GM12891 (cell line): ENCODE data around the gene SLC27A1.

Source experiments
- DNase-seq: peaks from one replicate; pipeline ENCODE4 v3.0.0; 2011; ENCODE audit warnings: low spot score; ENCODE audit not compliant: insufficient read length
- FAIRE-seq: peaks from 2 replicates; lab custom pipeline; 2011; peaks lifted over from hg19 to GRCh38; lab: Jason Lieb, UNC
- PAX5 ChIP-seq: IDR thresholded peaks from 2 replicates; pipeline ENCODE4 v1.6.1; 2011; ENCODE audit warnings: low read length, moderate library complexity, mild to moderate bottlenecking; ENCODE audit not compliant: insufficient read depth, severe bottlenecking
- POLR2A ChIP-seq: IDR thresholded peaks from 2 replicates; pipeline ENCODE4 v1.6.1; 2011; ENCODE audit warnings: low read depth, low read length, control low read depth
- POLR2AphosphoS5 ChIP-seq: IDR thresholded peaks from 2 replicates; pipeline ENCODE4 v1.6.1; 2011; ENCODE audit warnings: low read depth, low read length, control low read depth
- POU2F2 ChIP-seq: IDR thresholded peaks from 2 replicates; pipeline ENCODE4 v1.6.1; 2011; ENCODE audit warnings: low read depth, mild to moderate bottlenecking, control low read depth, low read length, moderate library complexity
- SPI1 ChIP-seq: IDR thresholded peaks from 2 replicates; pipeline ENCODE4 v1.6.1; 2011; ENCODE audit warnings: low read depth, low read length, control low read depth
- TAF1 ChIP-seq: IDR thresholded peaks from 2 replicates; pipeline ENCODE4 v1.6.1; 2011; ENCODE audit warnings: low read depth, low read length, control low read depth

Gene SLC27A1

GRCh38 chr19:17441241-17442021 lies 28.9 kb upstream of the SLC27A1 start:
- DNase-seq = no peak
- FAIRE-seq = peak; percentile 85
- no peak for TF ChIP-seq POLR2A
- TF ChIP-seq TAF1 = no peak
- TF ChIP-seq POU2F2 = no peak
- no peak for TF ChIP-seq SPI1
- TF ChIP-seq PAX5 = no peak

GRCh38 chr19:17445526-17446165 lies 24.7 kb upstream of the SLC27A1 start:
- no peak for FAIRE-seq
- DNase-seq = no peak
- TF ChIP-seq SPI1 (no peak), POLR2A (no peak), TAF1 (no peak), PAX5 (no peak), POLR2AphosphoS5 (no peak), POU2F2 (no peak)

DNA sequence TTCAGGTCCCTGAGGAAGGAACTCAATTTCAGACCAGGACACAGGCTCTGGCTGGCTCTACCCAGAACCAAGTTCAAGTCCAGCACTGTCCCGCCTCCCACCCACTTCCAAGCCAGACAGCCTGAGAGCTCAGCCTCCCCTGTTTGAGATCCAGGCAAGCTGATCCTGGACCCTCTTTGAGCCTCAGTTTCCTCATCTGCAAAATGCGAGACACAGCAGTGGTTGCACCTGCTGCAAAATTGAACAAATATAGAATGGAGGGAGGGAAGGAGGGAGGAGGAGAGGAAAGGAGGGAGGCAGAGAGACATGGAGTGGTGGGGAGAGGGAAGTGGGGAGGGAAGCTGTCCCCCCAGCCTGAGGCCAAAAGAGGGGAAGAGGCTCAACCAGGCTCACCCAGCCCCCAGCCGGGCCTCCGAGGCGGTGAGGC lies 22.6 kb upstream of the SLC27A1 start:
- DNase-seq (no peak), FAIRE-seq (no peak)
- TF ChIP-seq POU2F2 (no peak), PAX5 (no peak)

GRCh38 chr19:17448131-17448967 lies 22.0 kb upstream of the SLC27A1 start, which contains the start of gene TMEM221:
Gene TMEM221 (minus strand): TSS chr19:17448668. CDS start chr19:17448462, 206 bp downstream.
- DNase-seq (peak; percentile 47), FAIRE-seq (no peak)

DNA sequence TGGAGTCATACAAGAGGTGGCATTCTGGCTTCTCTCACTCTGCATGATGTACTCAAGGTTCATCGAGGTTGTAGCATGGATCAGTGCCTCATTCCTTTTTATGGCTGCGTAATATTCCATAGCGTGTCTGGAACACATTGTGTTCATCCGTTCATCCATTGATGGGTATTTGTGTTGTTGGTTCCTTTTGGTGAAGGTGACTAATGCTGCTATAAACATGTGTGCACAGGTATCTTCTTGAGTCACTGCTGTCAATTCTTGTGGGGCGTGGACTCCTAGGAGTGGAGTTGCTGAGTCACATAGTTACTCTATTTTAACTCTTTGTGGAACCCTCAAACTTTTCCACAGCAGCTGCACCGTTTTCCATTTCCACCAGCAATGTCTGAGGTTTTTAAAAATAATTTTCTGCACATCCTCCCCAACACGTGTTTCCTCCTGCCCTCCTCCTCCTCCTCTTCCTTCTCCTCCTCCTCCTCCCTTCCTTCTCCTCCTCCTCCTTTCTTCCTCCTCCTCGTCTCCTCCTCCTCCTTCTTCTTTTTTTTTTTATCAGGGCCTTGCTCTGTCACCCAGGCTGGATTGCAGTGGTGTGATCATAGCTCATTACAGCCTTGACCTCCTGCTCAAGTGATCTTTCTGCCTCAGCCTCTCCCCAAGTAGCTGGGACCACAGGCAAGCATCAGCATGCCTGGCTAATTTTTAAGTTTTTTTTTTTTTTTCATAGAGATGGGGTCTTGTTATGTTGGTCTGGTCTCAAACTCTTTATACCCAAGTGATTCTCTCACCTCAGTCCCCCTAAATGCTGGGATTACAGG lies 19.9 kb upstream of the SLC27A1 start:
- DNase-seq (no peak), FAIRE-seq (peak; percentile 95)

More at GRCh38 chr19:17448131-17448967, 22.0 kb upstream of the SLC27A1 start, which contains the start of gene TMEM221:
- TF ChIP-seq TAF1 = no peak
- no peak for TF ChIP-seq PAX5
- TF ChIP-seq POLR2AphosphoS5 = no peak
- TF ChIP-seq POLR2A = no peak
- no peak for TF ChIP-seq POU2F2
- no peak for TF ChIP-seq SPI1

DNA sequence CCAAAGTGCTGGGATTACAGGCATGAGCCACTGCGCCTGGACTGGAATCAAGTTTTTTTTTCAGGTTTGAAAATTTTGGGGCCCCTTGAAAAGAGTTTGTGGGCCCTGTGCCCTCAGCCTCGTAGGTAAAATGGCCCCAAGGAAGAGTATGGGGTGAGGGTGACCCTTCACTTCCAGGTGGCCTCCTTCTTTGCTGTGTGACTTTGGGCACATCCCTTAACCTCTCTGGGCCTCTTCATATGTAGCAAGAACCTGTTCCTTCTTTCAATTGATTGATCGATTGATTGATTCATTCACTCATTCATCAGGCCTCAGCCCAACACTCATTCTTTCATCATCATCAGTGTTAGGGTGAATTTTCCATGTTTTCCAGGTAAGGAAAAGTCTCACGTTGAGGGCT lies 18.5 kb upstream of the SLC27A1 start:
- FAIRE-seq (no peak), DNase-seq (no peak)
- TF ChIP-seq TAF1 (no peak), POLR2AphosphoS5 (no peak), PAX5 (no peak), SPI1 (no peak), POLR2A (no peak), POU2F2 (no peak)

More for the DNA sequence above, 19.9 kb upstream of the SLC27A1 start:
- TF ChIP-seq SPI1 = no peak
- no peak for TF ChIP-seq POU2F2
- TF ChIP-seq PAX5 = no peak
- no peak for TF ChIP-seq POLR2A
- TF ChIP-seq TAF1 = no peak
- TF ChIP-seq POLR2AphosphoS5 = no peak

DNA sequence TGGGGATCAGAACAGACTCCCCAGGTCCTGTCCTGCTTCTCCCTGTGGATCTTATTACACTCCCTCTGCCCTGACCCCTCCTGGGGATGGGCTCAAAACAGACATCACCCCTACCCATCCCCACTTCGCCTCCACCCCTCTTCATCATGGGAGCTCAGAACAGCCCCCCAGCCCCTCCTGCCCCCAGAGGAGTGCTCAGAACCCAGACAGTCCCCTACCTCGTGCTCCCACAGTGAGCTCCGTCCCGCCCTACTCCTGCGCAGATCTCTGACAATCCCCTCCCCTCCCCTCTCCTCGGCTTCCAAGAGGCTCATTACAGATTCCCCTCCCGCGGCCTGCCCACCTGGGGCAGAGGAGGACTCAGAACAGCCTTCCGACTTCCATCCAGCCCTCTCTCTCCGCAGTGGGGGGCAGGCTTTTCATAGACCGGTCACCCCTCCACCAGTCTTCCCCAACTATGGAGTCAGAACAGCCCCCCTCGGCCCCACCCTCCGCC lies 15.7 kb upstream of the SLC27A1 start:
- TF ChIP-seq POLR2AphosphoS5 (no peak), POU2F2 (no peak), PAX5 (no peak), POLR2A (no peak), SPI1 (no peak), TAF1 (no peak)
- no peak for FAIRE-seq
- no peak for DNase-seq

- no peak for FAIRE-seq
- no peak for TF ChIP-seq POLR2AphosphoS5
- no peak for TF ChIP-seq POLR2A
- no peak for TF ChIP-seq TAF1
- no peak for TF ChIP-seq POU2F2
- no peak for TF ChIP-seq PAX5
- no peak for TF ChIP-seq SPI1
- no peak for DNase-seq
These were observed 14.8 kb upstream of the SLC27A1 start for GRCh38 chr19:17455308-17456123.
